Activated CD4-positive, alpha-beta T cell treated with anti-CD3 and anti-CD28 coated beads for 1 hour (primary cell): ENCODE measurements around the gene AEBP1.

ENCODE experiments used
- DNase-seq: peaks from one replicate; pipeline ENCODE4 v3.0.0-alpha.2; 2020

Gene AEBP1

GRCh38 chr7:44106311-44107065 is 2.3 kb downstream of the AEBP1 start:
- DNase-seq = no peak

GRCh38 chr7:44107116-44107960 is 3.2 kb downstream of the AEBP1 start:
- DNase-seq = no peak

- DNase-seq = no peak
Measured at GRCh38 chr7:44107961-44108767, 4.0 kb downstream of the AEBP1 start.

- DNase-seq = no peak
Measured at GRCh38 chr7:44108768-44109750, 4.9 kb downstream of the AEBP1 start.

- DNase-seq = no peak
Measured at GRCh38 chr7:44109991-44110390, 5.8 kb downstream of the AEBP1 start.

- DNase-seq = no peak
Measured at GRCh38 chr7:44110719-44111635, 6.8 kb downstream of the AEBP1 start.

- DNase-seq = no peak
Measured at GRCh38 chr7:44111761-44112160, 7.6 kb downstream of the AEBP1 start.

GRCh38 chr7:44112231-44112996 is 8.3 kb downstream of the AEBP1 start:
- no peak for DNase-seq

- no peak for DNase-seq
Measured at GRCh38 chr7:44112997-44113763, 9.0 kb downstream of the AEBP1 start.

- DNase-seq = no peak
Measured at GRCh38 chr7:44113764-44114354, 9.7 kb downstream of the AEBP1 start.

GRCh38 chr7:44114586-44115310 is 10.6 kb downstream of the AEBP1 start:
- no peak for DNase-seq

- no peak for DNase-seq
Measured at GRCh38 chr7:44116087-44116788, 12.1 kb downstream of the AEBP1 start.

- no peak for DNase-seq
Measured at GRCh38 chr7:44116789-44117666, 12.9 kb downstream of the AEBP1 start.

GRCh38 chr7:44117801-44118429 is 13.8 kb downstream of the AEBP1 start:
- no peak for DNase-seq

- DNase-seq = no peak
Measured at GRCh38 chr7:44119829-44120380, 15.8 kb downstream of the AEBP1 start.

- no peak for DNase-seq
Measured at GRCh38 chr7:44120395-44120794, 16.2 kb downstream of the AEBP1 start.
